WTC11 (cell line): ENCODE measurements around the gene CLCN6.

Source experiments
- CREB1 ChIP-seq: sonication (generic); formaldehyde crosslinking; IDR thresholded peaks from 2 replicates; pipeline ENCODE4 v1.8.0; 2023; ENCODE audit warnings: mild to moderate bottlenecking, missing genetic modification reagents
- CTCF ChIP-seq: fragments of 200-600 bp; IDR thresholded peaks from 2 replicates; pipeline ENCODE4 v1.8.0; 2022; ENCODE audit warnings: antibody characterized with exemption
- MXD4 ChIP-seq: fragments of 250-450 bp; sonication (Bioruptor Pico); IDR thresholded peaks from 2 replicates; pipeline ENCODE4 v1.8.0; 2021; ENCODE audit warnings: mild to moderate bottlenecking, moderate library complexity, borderline replicate concordance
- NR1H2 ChIP-seq: sonication (generic); formaldehyde crosslinking; IDR thresholded peaks from 2 replicates; pipeline ENCODE4 v1.9.0; 2021; ENCODE audit warnings: mild to moderate bottlenecking, moderate library complexity, missing genetic modification reagents
- OVOL2 ChIP-seq: fragments of 250-450 bp; sonication (Bioruptor Pico); IDR thresholded peaks from 2 replicates; pipeline ENCODE4 v1.9.0; 2021; ENCODE audit warnings: mild to moderate bottlenecking, borderline replicate concordance
- TF ChIP-seq, protein P1 (sequence below): sonication (generic); formaldehyde crosslinking; IDR thresholded peaks from 2 replicates; pipeline ENCODE4 v1.8.1; 2023; ENCODE audit warnings: mild to moderate bottlenecking, missing genetic modification reagents, moderate library complexity

DNA sequence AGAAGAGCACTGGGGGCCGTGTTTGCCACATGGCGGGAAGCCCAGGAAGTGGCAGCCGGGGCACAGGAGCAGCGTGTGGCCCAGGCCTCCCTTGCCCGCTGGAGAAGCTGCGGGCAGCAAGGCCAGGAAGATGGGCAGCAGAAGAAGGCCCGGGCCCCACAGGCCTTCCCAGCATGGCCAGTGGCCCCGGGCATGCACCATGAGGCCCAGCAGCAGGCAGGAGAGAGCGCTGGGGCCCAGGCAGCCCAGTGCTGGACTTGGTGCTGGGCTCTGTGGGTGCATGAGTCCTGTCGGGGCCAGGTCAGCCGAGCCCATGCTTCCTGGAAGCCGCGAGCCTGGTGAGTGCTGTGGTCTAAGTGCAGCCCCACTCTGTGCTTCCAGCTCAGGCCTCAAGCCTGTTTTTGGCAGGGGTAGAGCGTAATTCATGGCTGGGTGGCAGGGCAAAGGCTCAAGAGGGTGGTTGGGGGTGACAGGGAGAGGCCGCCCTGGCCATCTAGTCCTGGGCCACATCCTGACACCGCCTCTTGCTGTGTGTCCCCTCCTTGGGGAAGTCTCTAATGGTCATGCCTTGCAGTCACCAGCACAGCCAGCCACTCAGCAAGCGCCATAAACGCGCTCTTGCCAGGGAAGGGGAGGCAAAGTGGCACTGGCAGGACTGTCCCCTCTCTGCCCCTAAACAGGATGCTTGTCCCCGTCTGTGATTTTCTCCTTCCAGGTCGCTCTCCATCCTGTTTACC is 21.6 kb upstream of the CLCN6 start:
- no peak for TF ChIP-seq CTCF
- no peak for TF ChIP-seq OVOL2
- TF ChIP-seq NR1H2 (CRISPR knock-in tag): no peak
- TF ChIP-seq, protein P1, sequence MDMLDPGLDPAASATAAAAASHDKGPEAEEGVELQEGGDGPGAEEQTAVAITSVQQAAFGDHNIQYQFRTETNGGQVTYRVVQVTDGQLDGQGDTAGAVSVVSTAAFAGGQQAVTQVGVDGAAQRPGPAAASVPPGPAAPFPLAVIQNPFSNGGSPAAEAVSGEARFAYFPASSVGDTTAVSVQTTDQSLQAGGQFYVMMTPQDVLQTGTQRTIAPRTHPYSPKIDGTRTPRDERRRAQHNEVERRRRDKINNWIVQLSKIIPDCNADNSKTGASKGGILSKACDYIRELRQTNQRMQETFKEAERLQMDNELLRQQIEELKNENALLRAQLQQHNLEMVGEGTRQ (CRISPR knock-in tag): no peak
- no peak for TF ChIP-seq CREB1 (CRISPR knock-in tag)
- TF ChIP-seq MXD4: no peak
